WTC11 (cell line): ENCODE measurements around the gene RASAL3. TPM values are rescaled to one million over a fixed set of nuclear protein-coding genes. Genes with fewer than 3 reads are reported as not detected.
A peak's percentile ranks its signal among the peaks of the same experiment; 100 is the strongest.

ENCODE experiments used
- ATAC-seq: fragments of 200-7000 bp; cut with Tn5 transposase; 2 replicates; pipeline ENCODE4 v1.10.0; 2021; ENCODE audit warnings: mild to moderate bottlenecking, moderate library complexity
- CTCF ChIA-PET: fragments of 300-600 bp; sonication (Branson Sonifier 250); formaldehyde crosslinking; loops from one replicate; lab custom pipeline; 2021; ENCODE audit warnings: antibody characterized with exemption; lab: Charles Lee
- POLR2A ChIA-PET: fragments of 350-600 bp; sonication (Branson Sonifier 250); formaldehyde crosslinking; loops from one replicate; lab custom pipeline; 2021; ENCODE audit warnings: antibody characterized with exemption; lab: Charles Lee
- DNase-seq: peaks from one replicate; pipeline ENCODE4 v3.0.0; 2021; ENCODE audit warnings: low spot score
- H3K27ac Mint-ChIP-seq: 2 replicates; pipeline ENCODE4 v1.8.0; 2021; ENCODE audit warnings: mixed read lengths
- H3K27me3 Mint-ChIP-seq: 2 replicates; pipeline ENCODE4 v1.8.0; 2021; ENCODE audit warnings: low read depth, mild to moderate bottlenecking, moderate library complexity, mixed read lengths
- H3K36me3 Mint-ChIP-seq: 2 replicates; pipeline ENCODE4 v1.8.0; 2021; ENCODE audit warnings: mixed read lengths
- H3K4me1 Mint-ChIP-seq: 2 replicates; pipeline ENCODE4 v1.8.0; 2022; ENCODE audit warnings: mixed read lengths
- H3K4me3 Mint-ChIP-seq: 2 replicates; pipeline ENCODE4 v1.8.0; 2021; ENCODE audit warnings: mild to moderate bottlenecking, moderate library complexity, mixed read lengths
- H3K9me3 Mint-ChIP-seq: 2 replicates; pipeline ENCODE4 v1.8.0; 2021; ENCODE audit warnings: mixed read lengths
- ATF6 ChIP-seq: sonication (generic); formaldehyde crosslinking; IDR thresholded peaks from 2 replicates; pipeline ENCODE4 v1.8.1; 2023; ENCODE audit warnings: mild to moderate bottlenecking, missing genetic modification reagents
- CBFB ChIP-seq: sonication (generic); formaldehyde crosslinking; IDR thresholded peaks from 2 replicates; pipeline ENCODE4 v1.8.1; 2022; ENCODE audit warnings: mild to moderate bottlenecking, low read depth, missing genetic modification reagents
- CDX4 ChIP-seq: fragments of 250-450 bp; sonication (Bioruptor Pico); IDR thresholded peaks from 2 replicates; pipeline ENCODE4 v1.9.0; 2021; ENCODE audit warnings: moderate library complexity, mild to moderate bottlenecking, inconsistent platforms, borderline replicate concordance
- ERG ChIP-seq: fragments of 250-450 bp; sonication (Bioruptor Pico); IDR thresholded peaks from 2 replicates; pipeline ENCODE4 v1.8.0; 2021; ENCODE audit warnings: mild to moderate bottlenecking
- FOXP1 ChIP-seq: sonication (generic); formaldehyde crosslinking; IDR thresholded peaks from 2 replicates; pipeline ENCODE4 v1.8.0; 2022; ENCODE audit warnings: missing genetic modification reagents, mild to moderate bottlenecking, moderate library complexity, borderline replicate concordance
- GABPB1 ChIP-seq: sonication (generic); formaldehyde crosslinking; IDR thresholded peaks from 2 replicates; pipeline ENCODE4 v1.8.1; 2023; ENCODE audit warnings: mild to moderate bottlenecking, missing genetic modification reagents
- HMGXB4 ChIP-seq: sonication (generic); formaldehyde crosslinking; IDR thresholded peaks from 2 replicates; pipeline ENCODE4 v1.8.1; 2023; ENCODE audit warnings: mild to moderate bottlenecking, moderate library complexity, missing genetic modification reagents
- IRF1 ChIP-seq: sonication (generic); formaldehyde crosslinking; IDR thresholded peaks from 2 replicates; pipeline ENCODE4 v1.8.0; 2023; ENCODE audit warnings: missing genetic modification reagents
- MYBL2 ChIP-seq: sonication (generic); formaldehyde crosslinking; IDR thresholded peaks from 2 replicates; pipeline ENCODE4 v1.8.1; 2023; ENCODE audit warnings: mild to moderate bottlenecking, moderate library complexity, missing genetic modification reagents
- NFATC4 ChIP-seq: fragments of 250-450 bp; sonication (Bioruptor Pico); IDR thresholded peaks from 2 replicates; pipeline ENCODE4 v1.9.0; 2021; ENCODE audit warnings: mild to moderate bottlenecking
- NR1H2 ChIP-seq: sonication (generic); formaldehyde crosslinking; IDR thresholded peaks from 2 replicates; pipeline ENCODE4 v1.9.0; 2021; ENCODE audit warnings: mild to moderate bottlenecking, moderate library complexity, missing genetic modification reagents
- PRDM15 ChIP-seq: sonication (generic); formaldehyde crosslinking; IDR thresholded peaks from 2 replicates; pipeline ENCODE4 v1.8.0; 2022; ENCODE audit warnings: missing genetic modification reagents
- SP1 ChIP-seq: sonication (generic); formaldehyde crosslinking; conservative IDR thresholded peaks from 2 replicates; pipeline ENCODE4 v1.8.1; 2022; ENCODE audit warnings: missing genetic modification reagents
- TEAD1 ChIP-seq: sonication (generic); formaldehyde crosslinking; IDR thresholded peaks from 2 replicates; pipeline ENCODE4 v1.8.0; 2022; ENCODE audit warnings: mild to moderate bottlenecking, missing genetic modification reagents
- USF1 ChIP-seq: sonication (generic); formaldehyde crosslinking; IDR thresholded peaks from 2 replicates; pipeline ENCODE4 v1.8.0; 2022; ENCODE audit warnings: mild to moderate bottlenecking, missing genetic modification reagents
- ZBTB21 ChIP-seq: sonication (generic); formaldehyde crosslinking; IDR thresholded peaks from 2 replicates; pipeline ENCODE4 v1.8.1; 2023; ENCODE audit warnings: mild to moderate bottlenecking, missing genetic modification reagents, borderline replicate concordance
- ZNF512 ChIP-seq: sonication (generic); formaldehyde crosslinking; IDR thresholded peaks from 2 replicates; pipeline ENCODE4 v1.8.1; 2022; ENCODE audit warnings: missing genetic modification reagents, borderline replicate concordance
- total RNA-seq: library from RNA; stranded (reverse); gene quantifications from 3 replicates; pipeline ENCODE4 v1.2.3, GENCODE V29; 2021

RASAL3 gene
- total RNA-seq, 1 experiment from 2014 or later = 1.6 TPM

- TF ChIP-seq ZNF512 (CRISPR knock-in tag) (no peak), ATF6 (CRISPR knock-in tag) (no peak), IRF1 (CRISPR knock-in tag) (no peak), TEAD1 (CRISPR knock-in tag) (no peak), ZBTB21 (CRISPR knock-in tag) (no peak)
These were observed 27.6 kb downstream of the RASAL3 start (continued) for GRCh38 chr19:15436826-15437110.

GRCh38 chr19:15436012-15436825 is 28.1 kb downstream of the RASAL3 start:
- ATAC-seq (no peak), DNase-seq (no peak)
- no peaks in the 10 kb centered on the region for H3K36me3 Mint-ChIP-seq
- H3K27me3 Mint-ChIP-seq = no peaks in the 10 kb centered on the region; the same call in 1 of the 2 replicates
- no peak overlapping the region for H3K4me3 Mint-ChIP-seq
- TF ChIP-seq USF1 (CRISPR knock-in tag) (no peak), HMGXB4 (CRISPR knock-in tag) (no peak), ERG (CRISPR knock-in tag) (no peak), NR1H2 (no peak), FOXP1 (CRISPR knock-in tag) (no peak), MYBL2 (CRISPR knock-in tag) (no peak), PRDM15 (no peak), NFATC4 (no peak), CDX4 (no peak), SP1 (no peak), GABPB1 (CRISPR knock-in tag) (no peak), CBFB (CRISPR knock-in tag) (no peak)
- CTCF ChIA-PET = interaction anchor here (0.9 to 3.7 kb wide), 3 partner anchors 17 to 335 kb away, joined by 3 to 15 read pairs (median 12); partner anchors contain the start of gene AKAP8L
- no peaks in the 10 kb centered on the region for H3K9me3 Mint-ChIP-seq
- peak overlapping the region; percentile 49; the same call in 1 of the 2 replicates for H3K27ac Mint-ChIP-seq
- H3K4me1 Mint-ChIP-seq = peaks cover 14% of the 10 kb centered on the region
- POLR2A ChIA-PET = no interaction called here
